Activated CD4-positive, alpha-beta T cell treated with anti-CD3 and anti-CD28 coated beads, Interleukin-2, amount 50 U/mL, for 48 hours (primary cell): ENCODE measurements around the gene HDGFL2.

Experiments
- DNase-seq, 2 experiments: peaks; one replicate each; pipeline ENCODE4 v3.0.0-alpha.2; 2020

The HDGFL2 gene

DNA sequence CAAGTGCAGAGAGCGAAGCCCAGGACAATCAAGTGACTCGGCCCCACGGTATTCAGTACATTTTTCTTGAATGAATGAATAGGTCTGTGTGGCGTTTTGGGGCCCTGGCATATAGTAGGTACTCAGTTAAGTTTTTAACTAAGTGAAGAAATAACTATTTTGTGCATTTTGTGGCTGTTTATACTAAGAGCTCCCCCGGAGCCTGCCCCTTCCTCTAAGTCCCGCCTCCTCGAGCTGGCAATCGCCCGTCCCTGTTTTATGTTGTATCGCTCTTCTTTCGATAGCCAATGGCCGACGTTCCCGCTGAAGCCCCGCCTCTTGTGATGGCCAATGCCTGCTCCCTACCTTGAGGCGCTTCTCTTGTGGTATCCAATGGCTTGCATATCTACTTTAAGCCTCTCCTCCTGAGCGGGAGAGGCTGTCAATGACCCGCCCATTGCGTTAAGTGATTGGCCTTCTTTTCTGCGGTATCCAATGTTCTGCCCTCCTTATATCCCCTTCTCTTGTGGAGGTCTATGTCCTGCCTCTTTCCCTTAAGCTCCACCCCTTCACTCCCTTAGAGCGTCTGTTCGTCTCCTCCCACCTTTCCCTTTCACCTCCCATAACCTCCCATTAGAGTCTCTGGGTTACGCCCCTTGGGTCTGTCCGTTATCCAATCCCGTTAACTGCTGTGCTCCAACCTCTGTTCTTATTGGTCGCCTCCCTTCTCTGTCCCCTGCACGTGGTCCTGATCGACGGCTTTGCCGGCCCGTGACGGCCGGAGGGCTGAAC is 509 bp upstream of the HDGFL2 start:
- peak; percentile 96 to 98 for DNase-seq

DNA sequence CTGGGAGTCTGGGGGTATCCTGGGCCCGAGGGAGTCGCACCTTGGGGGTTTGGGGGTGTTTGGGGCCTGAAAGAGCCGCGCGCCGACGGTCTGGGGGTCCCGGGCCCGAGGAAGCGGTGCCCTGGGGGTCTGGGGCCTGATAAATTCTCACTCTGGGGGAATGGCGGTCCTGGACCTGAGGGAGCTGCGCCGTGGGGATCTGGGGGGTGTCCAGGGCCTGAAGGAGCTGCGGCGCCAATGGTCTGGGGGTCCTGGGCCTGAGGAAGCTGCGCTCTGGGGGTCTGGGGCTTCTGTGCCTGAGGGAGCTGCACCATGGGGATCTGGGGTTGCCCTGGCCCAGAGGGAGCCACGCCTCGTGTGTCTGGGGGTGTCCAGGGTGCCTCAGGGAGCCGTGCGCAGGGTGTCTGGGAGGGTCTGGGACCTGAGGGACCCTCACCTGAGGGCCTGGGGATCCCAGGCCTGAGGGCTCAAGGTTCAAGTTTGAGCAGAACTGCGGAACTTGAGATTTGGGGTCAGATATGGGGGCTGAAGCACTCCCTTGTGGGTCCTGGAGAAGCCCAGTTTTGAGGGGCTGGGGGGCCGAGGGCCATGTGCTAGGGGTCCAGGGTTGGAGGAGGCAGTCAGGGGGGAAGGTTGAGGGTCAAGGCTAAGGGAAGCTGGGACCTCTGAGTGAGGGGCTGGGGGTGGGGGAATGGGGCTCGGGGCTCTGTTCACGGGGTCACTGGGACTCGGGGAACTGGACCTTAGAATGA is 1.1 kb downstream of the HDGFL2 start:
- DNase-seq: no peak

DNA sequence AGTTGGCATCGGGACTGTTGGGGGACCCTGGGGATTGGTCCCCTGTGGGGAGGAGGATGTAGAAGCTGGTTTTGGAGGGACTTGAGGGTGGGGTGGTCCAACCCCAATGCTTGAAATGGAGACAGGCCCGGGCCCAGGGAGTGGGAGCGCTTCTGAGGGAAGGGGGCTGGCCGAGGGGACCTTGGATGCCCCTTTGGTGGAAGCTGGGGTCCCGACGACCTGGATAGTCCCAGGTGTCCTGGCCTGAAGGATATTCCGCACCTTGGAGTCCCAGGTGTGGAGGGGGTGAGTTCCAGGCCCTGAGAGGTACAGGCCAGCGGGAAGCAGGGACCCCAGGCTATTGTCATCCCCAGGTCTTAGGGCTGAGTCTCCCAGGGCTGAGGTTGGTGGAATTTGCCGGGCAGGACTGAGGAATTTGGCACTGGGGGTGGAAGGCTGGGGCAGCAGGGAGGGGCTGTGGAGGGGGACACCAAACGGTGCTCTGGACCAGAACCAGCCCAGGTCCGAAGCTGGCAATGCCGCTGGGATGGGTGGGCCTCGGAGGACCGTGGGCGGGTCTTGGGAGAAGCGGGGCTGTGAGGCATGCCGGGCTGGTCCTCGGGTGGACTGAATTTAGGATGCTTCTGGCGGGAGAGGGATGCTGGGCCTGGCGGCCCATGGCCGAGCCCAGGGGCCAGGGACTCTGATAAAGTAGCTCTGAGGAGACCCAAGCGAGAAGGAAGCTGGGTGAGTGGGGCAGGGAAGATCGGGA is 1.8 kb downstream of the HDGFL2 start:
- DNase-seq: no peak

GRCh38 chr19:4474514-4475022 is 2.5 kb downstream of the HDGFL2 start:
- DNase-seq: peak; percentile 21 to 30

DNA sequence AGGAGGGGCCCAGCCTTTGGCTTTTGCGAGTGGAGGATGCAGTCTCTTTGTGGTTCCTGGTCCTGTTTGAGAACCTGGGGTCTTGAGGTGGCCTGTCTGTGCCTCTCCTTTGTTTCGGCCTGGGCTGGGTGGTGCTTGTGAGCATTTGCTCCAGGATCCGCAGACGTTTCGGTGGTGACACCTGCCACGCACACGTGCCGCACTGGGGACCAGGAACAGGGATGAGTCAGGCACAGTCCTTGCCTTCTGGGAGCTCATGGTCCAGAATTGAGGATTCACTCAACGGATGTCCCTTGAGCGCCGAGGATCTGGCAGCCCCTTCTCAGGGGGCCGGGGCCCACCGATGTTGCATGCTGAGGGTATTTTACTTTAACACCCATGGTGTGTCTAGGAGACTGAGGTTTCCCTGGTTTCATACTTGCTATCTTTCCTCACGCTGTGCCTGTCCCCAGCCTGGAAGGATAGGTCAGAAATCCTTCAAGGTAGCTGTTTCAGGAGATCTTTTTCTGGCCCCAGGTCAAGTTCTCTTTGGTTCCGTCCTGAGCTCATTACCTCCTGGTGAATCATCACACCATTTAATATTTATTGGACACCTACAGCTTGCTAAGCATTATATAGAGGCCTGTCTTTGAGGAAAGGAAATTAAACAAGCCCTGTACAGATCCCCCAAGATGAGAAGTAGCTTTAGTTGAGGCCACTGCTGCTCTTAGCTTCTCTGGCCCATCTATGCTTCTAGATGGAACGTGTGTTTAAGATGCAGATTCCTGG is 5.1 kb downstream of the HDGFL2 start:
- DNase-seq: no peak

DNA sequence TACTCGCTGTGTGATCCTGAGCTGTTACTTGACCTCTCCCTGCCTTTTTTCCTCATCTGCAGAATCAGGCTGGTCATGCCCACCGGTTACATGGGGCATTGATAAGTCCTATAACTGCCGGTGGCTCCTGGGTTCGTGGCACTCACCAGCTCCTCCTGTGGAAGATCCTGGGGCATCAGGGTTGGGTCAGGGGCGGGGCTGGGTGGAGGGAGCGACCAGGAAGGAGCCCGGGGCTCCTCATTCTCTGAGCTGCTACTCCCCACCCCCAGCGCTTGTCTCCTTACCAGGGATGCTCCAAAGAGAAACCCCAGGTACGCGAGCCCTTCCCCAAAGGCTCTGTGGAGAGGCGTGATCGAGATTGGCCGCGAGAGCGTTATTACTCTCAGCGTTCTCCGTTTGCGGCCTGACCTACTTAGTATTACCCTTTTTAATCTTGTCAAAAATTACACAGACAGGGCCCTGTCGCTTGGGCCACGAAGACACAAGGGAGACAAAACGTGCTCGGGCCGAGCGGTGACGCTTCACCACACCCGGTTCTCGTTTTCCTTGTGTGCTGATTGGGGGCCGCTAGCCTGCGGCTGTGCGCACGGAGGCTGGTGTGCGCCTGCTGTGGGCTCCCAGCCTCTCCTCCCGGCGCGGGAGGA is 10.7 kb downstream of the HDGFL2 start:
- no peak for DNase-seq

GRCh38 chr19:4483385-4483784 is 11.3 kb downstream of the HDGFL2 start:
- no peak for DNase-seq

DNA sequence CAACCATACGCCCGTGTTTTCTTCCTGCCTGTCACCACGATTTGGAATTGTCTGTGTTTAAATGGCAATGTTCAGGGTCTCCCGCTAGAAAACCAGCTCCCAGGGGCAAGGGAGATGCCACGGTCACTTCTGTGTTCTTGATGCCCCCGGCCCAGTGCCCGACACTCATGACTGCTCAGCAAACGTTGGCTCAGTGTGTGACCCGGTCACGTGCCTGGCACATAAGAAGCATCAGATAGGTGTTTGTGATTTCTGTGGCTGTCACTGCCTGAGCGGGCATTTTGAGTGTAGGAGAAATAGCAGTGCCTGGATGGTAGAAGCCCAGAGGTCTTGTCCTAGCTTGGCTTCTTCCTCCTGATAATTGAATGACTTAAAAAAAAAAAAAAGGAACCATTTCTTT is 15.5 kb downstream of the HDGFL2 start:
- no peak for DNase-seq

DNA sequence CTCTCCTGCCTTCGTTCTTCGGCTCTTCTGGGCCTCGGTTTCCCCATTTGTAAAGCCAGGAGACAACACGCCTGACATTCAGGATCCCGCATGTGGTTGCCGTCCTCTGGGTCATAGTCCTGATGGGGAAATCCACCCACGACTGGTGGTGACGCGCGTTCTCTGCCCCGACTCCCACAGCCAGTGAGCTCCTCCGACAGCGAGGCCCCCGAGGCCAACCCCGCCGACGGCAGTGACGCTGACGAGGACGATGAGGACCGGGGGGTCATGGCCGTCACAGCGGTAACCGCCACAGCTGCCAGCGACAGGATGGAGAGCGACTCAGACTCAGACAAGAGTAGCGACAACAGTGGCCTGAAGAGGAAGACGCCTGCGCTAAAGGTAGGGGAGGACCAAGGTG is 16.4 kb downstream of the HDGFL2 start:
- no peak for DNase-seq

GRCh38 chr19:4491446-4491845 is 19.3 kb downstream of the HDGFL2 start:
- no peak for DNase-seq

- no peak for DNase-seq
Observed at GRCh38 chr19:4492337-4493103, 20.4 kb downstream of the HDGFL2 start.

DNA sequence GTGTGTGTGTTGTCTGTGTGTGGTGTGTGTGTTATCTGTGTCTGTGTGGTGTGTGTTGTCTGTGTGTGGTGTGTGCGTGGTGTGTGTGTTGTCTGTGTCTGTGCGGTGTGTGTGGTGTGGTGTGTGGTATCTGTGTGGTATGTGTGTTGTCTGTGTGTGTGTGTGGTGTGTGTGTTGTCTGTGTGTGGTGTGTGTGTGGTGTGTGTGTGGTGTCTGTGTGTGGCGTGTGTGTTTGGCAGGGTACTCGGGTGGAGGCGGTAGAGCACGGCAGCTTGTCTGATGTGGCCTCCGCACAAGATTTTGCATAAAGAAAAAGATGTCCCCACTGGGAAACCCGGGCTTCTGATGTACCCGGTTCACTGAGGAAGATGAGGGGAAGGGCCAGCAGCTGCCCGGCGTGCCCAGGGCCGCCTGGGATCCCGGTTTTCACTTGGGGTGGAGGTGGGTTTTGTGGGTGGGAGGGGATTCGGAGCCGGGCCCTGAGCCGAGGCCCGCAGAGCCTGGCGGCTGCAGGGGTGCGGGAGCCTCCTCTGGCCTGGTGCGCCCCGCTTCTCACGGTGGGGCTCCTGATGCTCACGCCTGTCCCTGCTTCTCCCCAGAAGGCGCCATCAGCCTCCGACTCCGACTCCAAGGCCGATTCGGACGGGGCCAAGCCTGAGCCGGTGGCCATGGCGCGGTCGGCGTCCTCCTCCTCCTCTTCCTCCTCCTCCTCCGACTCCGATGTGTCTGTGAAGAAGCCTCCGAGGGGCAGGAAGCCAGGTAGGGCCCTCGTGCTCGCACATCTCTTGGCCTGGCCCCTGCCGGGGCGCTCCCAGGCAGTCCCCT is 21.2 kb downstream of the HDGFL2 start:
- no peak for DNase-seq

GRCh38 chr19:4493929-4494690 is 22.0 kb downstream of the HDGFL2 start:
- no peak for DNase-seq

DNA sequence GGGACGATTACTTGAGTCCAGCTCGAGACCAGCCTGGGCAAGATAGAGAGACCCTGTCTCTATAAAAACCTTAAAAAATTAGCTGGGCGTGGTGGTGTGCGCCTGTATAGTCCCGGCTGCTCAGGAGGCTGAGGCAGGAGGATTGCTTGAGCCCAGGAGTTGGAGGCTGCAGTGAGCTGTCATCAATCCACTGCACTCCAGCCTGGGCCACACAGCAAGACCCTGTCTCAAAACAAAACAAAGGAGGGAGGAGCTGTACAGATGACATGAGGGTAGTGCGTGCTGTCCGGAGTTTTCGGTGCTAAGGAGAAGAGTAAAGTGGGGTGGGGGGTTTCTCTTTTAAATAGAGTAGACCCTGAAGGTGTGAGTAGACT is 22.6 kb downstream of the HDGFL2 start:
- no peak for DNase-seq

DNA sequence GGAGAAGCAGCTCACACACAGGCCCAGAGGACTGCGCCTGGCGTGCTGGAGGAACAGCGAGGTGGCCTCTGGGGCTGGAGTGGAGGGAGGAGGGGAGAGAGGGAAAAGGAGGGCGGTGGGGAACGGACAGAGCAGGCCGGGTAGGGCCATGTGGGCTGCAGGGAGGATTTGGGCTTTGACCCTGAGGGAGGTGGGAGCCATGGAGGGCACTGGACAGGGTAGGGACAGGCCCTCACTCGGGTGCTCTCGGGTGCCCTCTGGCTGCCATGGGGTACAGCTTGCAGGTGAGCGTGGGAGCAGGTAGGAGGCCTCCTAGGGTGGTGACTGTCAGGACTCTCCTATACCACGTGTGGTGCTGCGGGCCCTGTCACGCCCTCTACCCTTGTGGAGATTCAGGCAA is 23.4 kb downstream of the HDGFL2 start:
- DNase-seq: no peak

DNA sequence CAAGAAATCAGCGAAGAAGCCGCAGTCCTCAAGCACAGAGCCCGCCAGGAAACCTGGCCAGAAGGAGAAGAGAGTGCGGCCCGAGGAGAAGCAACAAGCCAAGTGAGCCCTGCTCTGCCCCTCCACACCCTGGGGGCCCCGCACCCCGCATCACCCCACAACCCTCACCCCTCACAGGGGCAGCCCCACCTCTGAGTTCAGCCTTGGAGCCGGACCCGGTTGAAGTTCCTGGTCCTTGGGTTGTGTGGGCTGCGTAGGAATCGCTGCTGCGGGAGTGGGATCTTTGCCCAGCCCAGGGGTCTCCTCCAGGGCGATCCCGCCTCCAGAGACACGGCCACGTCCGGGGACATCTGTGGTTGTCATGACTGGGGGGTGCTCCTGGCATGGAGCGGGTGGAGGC is 24.2 kb downstream of the HDGFL2 start:
- no peak for DNase-seq

- DNase-seq: no peak
Observed at GRCh38 chr19:4497770-4498389, 25.8 kb downstream of the HDGFL2 start.

DNA sequence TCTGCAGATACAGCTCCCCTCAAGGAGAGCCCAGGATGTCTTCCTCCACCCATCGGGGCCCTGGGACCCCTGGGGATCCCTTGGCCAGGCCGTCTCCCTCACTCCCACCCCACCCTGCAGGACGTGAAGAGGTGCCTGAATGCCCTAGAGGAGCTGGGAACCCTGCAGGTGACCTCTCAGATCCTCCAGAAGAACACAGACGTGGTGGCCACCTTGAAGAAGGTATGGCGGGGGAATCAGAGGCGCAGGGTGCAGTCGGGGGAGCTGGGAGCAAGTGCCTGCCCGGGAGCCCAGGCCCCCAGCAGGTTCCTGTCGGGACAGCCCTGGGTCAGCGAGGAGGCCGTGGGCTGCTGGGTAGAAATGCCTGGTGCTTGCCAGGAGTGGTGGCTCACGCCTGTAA is 26.6 kb downstream of the HDGFL2 start:
- DNase-seq: no peak

DNA sequence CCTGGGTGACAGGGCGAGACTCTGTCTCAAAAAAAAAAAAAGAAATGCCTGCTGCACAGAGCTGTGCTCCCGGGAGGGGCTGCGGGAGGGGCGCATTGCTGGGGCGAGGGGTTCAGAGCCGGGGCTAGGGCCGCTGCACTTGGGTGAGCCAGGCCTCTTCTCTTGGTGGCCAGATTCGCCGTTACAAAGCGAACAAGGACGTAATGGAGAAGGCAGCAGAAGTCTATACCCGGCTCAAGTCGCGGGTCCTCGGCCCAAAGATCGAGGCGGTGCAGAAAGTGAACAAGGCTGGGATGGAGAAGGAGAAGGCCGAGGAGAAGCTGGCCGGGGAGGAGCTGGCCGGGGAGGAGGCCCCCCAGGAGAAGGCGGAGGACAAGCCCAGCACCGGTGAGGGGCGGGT is 27.2 kb downstream of the HDGFL2 start:
- no peak for DNase-seq
